Stimulated activated CD4-positive, alpha-beta T cell treated with anti-CD3 and anti-CD28 coated beads, Interleukin-12 subunit alpha, Interleukin-12 subunit beta, amount 100 ng/mL, for 48 hours (primary cell): ENCODE measurements around the gene AKR1C1.
"Not testable (repeated sequence)": the region's sequence is repeated elsewhere in the genome, so short reads cannot be mapped to it uniquely, and the experiment has no call there.

Source experiments
- DNase-seq, 3 donors: peaks; one replicate each; pipeline ENCODE4 v3.0.0-alpha.2; 2020; ENCODE audit warnings: low read depth in 2 of 3, low spot score in 1 of 3

AKR1C1 gene

GRCh38 chr10:4947039-4947634 lies 16.1 kb upstream of the AKR1C1 start:
- DNase-seq = no peak

DNA sequence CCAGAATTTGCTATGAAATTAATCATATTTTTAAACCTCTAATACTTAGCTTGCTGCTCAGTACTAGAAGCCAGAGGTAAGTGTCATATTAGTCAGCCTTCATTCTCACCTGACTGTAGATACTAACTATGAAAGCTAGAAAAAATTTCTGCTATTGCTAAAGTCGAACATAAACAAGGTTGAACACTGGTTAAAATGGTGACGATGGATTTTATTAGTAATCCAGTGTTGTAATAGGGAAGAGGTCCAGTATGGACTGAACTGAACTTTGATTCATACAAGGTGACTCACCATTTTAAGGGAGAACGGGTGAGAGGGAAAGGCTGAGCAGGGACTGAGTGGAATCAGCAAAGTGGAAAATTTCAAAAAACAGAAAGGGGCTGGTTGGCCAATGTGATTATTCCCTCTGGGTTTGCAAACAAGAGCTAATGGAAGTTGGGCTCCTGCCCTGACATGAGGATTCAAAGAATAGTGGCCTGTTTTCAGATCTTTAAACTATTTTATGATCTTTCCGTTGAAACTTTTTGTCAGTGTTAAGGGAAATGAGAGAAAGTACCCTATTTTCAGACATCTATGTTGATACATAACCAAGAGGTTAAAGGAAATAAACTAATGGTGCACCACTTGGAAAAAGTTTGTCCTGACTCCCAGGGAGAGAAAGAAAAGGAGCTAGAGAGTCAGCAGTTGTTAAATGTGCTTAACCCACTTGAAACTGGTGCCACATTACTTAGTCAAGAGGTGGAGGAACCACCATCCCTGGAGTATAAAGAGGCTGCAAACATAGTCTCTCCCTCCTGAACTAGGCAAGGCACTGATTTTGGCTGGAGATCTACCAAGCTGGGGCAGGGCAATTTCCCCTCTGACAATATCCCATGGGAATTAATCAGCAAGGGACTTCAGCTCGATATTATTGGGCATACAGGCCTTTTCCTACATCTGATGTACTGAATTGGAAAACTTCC lies 15.3 kb upstream of the AKR1C1 start:
- no peak for DNase-seq

DNA sequence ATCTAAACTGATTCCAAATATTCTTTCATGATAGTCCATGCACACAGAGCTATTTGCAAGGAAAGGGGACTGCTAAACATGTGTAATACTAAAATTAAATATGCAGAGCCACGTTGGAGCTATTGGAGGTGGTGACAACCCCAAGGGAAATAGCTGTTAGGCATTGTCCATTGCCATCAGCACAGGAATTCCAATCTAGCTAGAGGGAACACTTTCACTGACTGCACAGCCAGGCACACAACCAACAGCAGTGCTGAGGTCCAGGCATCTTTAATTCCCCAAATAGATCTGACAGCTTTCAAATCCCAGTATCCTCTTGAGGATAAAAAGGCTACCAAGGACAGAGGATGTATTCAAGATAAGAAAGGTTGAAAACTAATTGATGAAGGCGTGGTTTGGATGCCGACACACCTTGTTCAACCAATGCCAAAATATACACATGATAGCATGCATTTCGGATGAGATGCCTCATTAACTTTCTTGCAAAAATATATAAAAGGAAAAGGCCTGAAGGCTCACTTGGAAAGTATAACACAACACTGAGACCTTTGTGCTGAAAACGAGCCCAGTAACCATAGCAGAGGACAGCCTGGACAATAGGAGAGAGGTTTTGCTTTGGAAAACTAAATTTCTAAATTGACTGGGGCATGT lies 11.6 kb upstream of the AKR1C1 start:
- not testable (repeated sequence) for DNase-seq

- DNase-seq = no peak
These were observed 9.8 kb upstream of the AKR1C1 start for GRCh38 chr10:4953405-4953804.

DNA sequence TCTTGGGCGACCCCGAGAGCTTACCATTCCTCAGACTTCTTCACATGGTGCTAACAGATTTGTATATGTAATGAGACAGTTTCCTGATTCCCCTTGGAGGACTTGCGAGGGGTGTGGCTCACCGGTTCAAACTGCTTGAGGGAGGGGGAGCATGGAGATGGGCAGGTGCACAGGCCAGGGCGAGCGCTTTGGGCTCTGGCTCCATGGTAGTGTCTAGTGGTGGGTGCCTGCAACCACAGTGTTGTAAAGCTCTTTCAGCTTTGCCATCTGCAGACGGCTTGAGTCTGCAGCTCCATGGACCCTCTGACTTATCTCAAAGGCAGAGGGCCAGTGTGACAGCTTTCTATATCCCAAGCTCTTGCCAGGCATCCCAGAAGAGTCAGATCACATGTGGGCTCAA lies 7.1 kb upstream of the AKR1C1 start:
- DNase-seq = not testable (repeated sequence)

DNA sequence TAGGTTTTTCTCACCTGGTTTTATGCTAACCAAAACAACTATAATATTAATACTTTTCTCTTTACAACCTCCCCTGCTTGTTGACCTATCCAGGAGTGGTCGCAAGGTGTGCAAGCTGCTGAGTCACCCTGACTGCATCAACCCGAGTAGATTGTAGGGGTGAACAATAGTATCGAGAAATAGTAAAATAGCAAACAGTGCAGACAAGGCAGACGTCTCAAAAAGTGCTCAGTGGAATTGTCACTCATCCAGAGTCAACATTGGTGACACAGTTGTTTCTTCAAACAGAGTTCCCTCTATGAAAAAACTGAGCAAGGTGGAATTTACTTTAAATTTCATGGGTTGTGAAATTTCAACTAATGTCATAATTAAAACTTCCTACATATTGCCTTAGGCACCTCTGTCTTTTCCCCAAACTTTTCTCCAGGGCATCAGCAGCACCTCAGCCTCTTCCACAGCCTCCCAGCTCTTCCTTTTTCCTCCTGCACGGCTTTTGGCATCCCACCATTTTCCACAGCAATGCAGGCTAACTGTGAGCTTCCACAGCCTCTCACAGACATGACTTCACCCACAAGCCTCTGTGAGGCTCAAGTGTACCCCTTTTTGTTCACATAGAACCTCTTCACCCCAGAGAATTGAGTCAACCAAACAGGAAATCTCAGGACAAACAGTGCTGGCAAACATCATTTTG lies 6.1 kb upstream of the AKR1C1 start:
- DNase-seq = not testable (repeated sequence)

- DNase-seq = not testable (repeated sequence)
These were observed 1.7 kb upstream of the AKR1C1 start for GRCh38 chr10:4961558-4961957.

DNA sequence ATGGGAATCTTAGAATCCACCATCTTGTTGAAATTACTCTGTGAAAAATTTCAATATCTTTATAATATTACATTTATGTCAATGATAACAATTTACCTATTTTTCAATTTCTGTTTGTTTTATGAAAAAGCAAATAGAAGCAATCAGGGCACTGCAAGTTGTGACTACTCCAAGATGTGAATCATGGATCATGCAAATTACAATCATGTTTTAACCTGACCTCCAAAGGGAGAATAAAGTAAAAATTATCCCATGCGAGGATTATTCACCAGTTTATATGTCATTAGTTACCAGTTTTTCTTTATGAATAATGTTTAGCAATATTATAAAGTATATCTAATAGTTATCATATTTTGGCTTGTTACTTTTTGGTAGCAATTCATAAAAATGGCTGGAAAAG lies 907 bp upstream of the AKR1C1 start:
- not testable (repeated sequence) for DNase-seq

DNA sequence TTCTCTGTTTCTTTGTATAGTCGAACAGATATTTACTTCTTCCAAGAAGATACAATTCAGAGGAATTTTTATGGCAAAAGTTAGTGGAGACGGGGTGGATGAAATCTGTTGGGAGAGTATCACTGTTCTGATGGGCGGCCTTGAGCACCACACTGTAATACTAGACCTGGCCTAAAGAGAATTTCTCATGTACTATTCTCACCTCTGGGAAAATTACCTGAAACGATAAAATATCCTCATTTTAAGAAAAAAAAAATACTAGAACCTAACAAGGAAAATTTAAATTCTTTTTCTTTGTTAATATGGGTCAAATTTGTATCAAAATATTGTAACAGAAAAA lies 570 bp downstream of the AKR1C1 start:
- DNase-seq = not testable (repeated sequence)

DNA sequence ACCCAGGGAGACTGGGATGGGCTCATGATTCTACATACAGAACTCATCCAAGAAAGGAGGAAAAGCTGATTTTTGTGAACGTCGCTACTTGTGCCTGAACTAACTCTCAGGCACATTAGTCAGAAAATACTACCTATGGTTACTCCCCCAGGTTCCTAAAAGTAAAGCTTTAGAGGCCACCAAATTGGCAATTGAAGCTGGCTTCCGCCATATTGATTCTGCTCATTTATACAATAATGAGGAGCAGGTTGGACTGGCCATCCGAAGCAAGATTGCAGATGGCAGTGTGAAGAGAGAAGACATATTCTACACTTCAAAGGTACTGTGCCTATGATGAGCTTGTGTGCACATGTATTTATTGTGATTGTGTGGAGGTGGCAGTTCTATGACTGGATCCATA lies 2.5 kb downstream of the AKR1C1 start:
- DNase-seq = not testable (repeated sequence)

DNA sequence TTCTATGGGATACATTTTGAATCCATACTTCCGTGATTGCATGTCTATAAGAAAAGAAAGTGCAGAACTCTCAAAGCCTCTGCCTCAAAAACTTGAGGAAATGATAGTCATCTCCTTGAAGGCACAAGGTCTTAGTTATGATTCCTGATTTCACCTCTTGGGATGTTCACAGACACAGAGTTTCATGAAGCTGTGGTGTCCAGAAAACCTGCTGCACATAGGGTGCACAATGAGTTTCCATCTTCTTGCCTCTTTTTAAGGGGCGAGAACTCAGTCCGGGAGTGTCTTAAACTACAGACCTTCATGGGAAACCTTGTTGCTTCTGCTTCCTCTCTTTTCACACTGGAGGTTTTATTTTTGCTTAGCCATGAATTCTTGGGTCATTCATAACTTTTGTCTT lies 4.0 kb downstream of the AKR1C1 start:
- not testable (repeated sequence) for DNase-seq

GRCh38 chr10:4969289-4969688 lies 6.1 kb downstream of the AKR1C1 start:
- DNase-seq = not testable (repeated sequence)

DNA sequence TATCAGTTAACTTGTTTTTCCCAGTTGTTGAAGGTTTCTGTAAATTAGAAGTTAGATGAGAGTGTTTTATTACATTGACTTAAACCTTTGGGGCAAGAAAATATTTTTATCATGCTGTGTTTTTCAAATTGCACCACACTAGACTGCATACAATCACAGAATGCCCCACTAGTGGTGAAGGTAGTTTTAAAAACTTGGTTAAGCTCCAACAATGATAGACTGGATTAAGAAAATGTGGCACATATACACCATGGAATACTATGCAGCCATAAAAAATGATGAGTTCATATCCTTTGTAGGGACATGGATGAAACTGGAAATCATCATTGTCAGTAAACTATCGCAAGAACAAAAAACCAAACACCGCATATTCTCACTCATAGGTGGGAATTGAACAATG lies 7.1 kb downstream of the AKR1C1 start:
- not testable (repeated sequence) for DNase-seq

GRCh38 chr10:4972369-4973142 lies 9.3 kb downstream of the AKR1C1 start:
- DNase-seq = not testable (repeated sequence)

- DNase-seq = not testable (repeated sequence)
These were observed 10.1 kb downstream of the AKR1C1 start for GRCh38 chr10:4973294-4973693.

- not testable (repeated sequence) for DNase-seq
These were observed 11.2 kb downstream of the AKR1C1 start for GRCh38 chr10:4974400-4974799.

DNA sequence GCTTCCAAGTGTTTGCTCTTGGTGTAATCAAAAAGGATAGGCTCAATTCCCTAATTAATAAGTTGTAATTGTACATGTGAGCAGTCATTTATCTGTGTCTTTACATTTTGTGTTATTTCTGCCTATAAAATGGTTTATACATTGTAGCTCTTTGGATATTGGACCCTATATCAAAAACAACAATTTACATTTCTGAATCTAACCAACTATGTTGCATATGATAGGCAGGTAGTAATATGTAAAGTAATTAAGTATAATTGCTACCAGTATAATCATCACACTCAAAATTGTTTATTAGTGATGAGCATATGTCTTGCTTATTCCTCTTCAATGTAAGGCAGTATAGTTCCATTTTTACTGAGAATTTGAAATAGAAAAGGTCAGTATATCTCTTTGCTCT lies 13.8 kb downstream of the AKR1C1 start:
- no peak for DNase-seq

DNA sequence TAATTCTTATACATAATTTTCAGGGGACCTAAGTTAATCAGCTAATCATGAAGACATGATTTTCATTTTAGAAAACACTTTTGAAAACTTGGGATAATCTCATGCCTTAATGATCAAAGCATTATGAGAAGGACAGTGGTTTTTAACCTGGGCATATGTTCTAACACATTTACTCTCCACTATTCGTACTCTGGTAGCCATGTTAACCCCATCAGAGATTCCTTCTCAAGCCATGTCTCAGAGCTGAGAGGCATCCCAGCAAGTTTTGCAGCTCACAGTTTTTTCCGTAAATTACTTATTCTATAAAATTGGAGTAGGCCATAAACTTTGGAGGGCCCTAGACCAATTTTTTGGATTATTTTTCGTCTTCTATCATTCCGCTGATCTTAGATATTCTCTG lies 15.7 kb downstream of the AKR1C1 start:
- DNase-seq = no peak

- no peak for DNase-seq
These were observed 17.6 kb downstream of the AKR1C1 start for GRCh38 chr10:4980793-4981192.

DNA sequence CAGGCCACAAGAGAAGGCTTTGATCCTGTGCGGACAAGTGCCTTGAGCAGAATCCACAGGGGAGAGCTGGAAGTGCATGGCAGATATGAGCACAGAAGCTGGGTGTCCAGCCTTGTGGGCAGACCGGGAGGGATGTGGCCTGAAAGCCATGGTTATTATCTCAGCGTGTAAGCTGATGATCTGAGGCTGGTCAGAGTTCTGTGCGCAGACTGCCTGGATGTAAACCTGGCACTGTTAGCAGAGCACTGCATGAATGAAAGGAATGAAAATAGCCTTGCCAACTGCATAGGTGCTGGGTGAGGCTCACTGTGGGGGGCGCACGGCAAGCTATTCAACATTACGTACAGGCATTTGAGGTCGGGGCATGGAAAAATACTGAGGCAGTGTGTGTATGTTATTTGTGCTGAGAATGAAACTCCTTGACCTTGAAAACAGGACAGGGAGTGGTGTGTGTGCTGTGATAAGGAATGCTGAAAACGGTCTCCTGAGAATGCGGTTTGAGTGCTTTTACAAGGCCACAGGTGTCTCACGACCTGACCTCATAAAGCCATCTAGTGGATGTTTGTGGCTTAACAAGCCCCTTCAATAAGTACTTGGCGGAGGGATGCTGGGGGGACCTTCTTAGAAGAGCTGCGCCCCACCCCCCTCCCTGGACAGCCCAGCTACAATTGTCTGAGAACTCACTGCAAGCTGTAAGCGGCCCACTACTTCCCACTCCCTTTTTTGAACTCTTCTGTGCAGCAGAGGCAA lies 18.7 kb downstream of the AKR1C1 start:
- DNase-seq = no peak
